GM18498 (cell line): ENCODE results near the gene IQSEC1.

Experiments
- ATAC-seq: cut with Tn5 transposase; IDR thresholded peaks from one replicate; pipeline ENCODE4 v1.9.1; 2021; ENCODE audit warnings: mild to moderate bottlenecking, moderate library complexity; ENCODE audit not compliant: unreplicated experiment

Gene IQSEC1

GRCh38 chr3:13032206-13032605 lies 41.0 kb downstream of the IQSEC1 start:
- no peak for ATAC-seq

GRCh38 chr3:13031621-13032020 lies 41.6 kb downstream of the IQSEC1 start:
- ATAC-seq, result no peak

- ATAC-seq, result no peak
Observed at GRCh38 chr3:13030684-13031083, 42.5 kb downstream of the IQSEC1 start.

- no peak for ATAC-seq
Observed at GRCh38 chr3:13028010-13028821, 45.0 kb downstream of the IQSEC1 start.

GRCh38 chr3:13027154-13027553 lies 46.1 kb downstream of the IQSEC1 start:
- no peak for ATAC-seq

- no peak for ATAC-seq
Observed at GRCh38 chr3:13026534-13026933, 46.7 kb downstream of the IQSEC1 start.

- ATAC-seq, result no peak
Observed at GRCh38 chr3:13025778-13026518, 47.3 kb downstream of the IQSEC1 start.

GRCh38 chr3:13025090-13025489 lies 48.1 kb downstream of the IQSEC1 start:
- no peak for ATAC-seq

- ATAC-seq, result no peak
Observed at GRCh38 chr3:13024765-13025065, 48.5 kb downstream of the IQSEC1 start.

- ATAC-seq, result no peak
Observed at GRCh38 chr3:13023971-13024764, 49.1 kb downstream of the IQSEC1 start.

GRCh38 chr3:13023235-13023970 lies 49.8 kb downstream of the IQSEC1 start:
- ATAC-seq, result no peak

GRCh38 chr3:13022348-13023234 lies 50.6 kb downstream of the IQSEC1 start:
- peak; percentile 55 for ATAC-seq

- peak; percentile 29 for ATAC-seq
Observed at GRCh38 chr3:13021141-13022114, 51.8 kb downstream of the IQSEC1 start.

GRCh38 chr3:13020159-13020750 lies 53.0 kb downstream of the IQSEC1 start:
- ATAC-seq, result no peak

GRCh38 chr3:13019243-13020095 lies 53.8 kb downstream of the IQSEC1 start:
- ATAC-seq, result no peak

GRCh38 chr3:13018561-13019242 lies 54.5 kb downstream of the IQSEC1 start:
- no peak for ATAC-seq

GRCh38 chr3:13018043-13018451 lies 55.2 kb downstream of the IQSEC1 start:
- no peak for ATAC-seq
